ENCODE results near the gene XPC.

XPC gene

GRCh38 chr3:14147617-14148016 lies 30.8 kb downstream of the XPC start:
- no peak for DNase-seq (ENCODE audit: low read depth, low spot score)
- no peak for TF ChIP-seq CTCF (IDR thresholded peaks at IDR 0.05; ENCODE audit: insufficient read depth, low read length, missing control alignments)
- ChIA-PET CTCF (no interaction called here), POLR2A (no interaction called here)
- H3K4me3 ChIP-seq (ENCODE audit: low read depth, low read length), result no peak overlapping the region

- CTCF ChIA-PET, result interaction anchor here (1.3 to 1.8 kb wide), 2 partner anchors 10 to 57 kb away, joined by 3 to 7 read pairs; no protein-coding TSS in a partner anchor
These were observed 31.4 kb downstream of the XPC start for GRCh38 chr3:14147066-14147435.

GRCh38 chr3:14146381-14147065 lies 31.9 kb downstream of the XPC start:
- DNase-seq (ENCODE audit: low read depth, low spot score), result no peak
- ChIA-PET POLR2A (interaction anchor here (0.9 to 1.0 kb wide), 2 partner anchors 21 to 22 kb away, joined by 5 read pairs; partner anchors contain the start of genes CHCHD4 and TMEM43), CTCF (interaction anchor here (1.0 to 1.8 kb wide), 3 partner anchors 10 to 250 kb away, joined by 3 to 7 read pairs (median 4); no protein-coding TSS in a partner anchor)
- no peak for TF ChIP-seq CTCF (IDR thresholded peaks at IDR 0.05; ENCODE audit: insufficient read depth, low read length, missing control alignments)
- no peak overlapping the region for H3K4me3 ChIP-seq (ENCODE audit: low read depth, low read length)

More at GRCh38 chr3:14147066-14147435, 31.4 kb downstream of the XPC start:
- no peak for TF ChIP-seq CTCF (IDR thresholded peaks at IDR 0.05; ENCODE audit: insufficient read depth, low read length, missing control alignments)
- no peak overlapping the region for H3K4me3 ChIP-seq (ENCODE audit: low read depth, low read length)
- POLR2A ChIA-PET, result interaction anchor here (1.0 kb wide), 1 partner anchor 22 kb away, joined by 5 read pairs; the partner anchor contains the start of genes CHCHD4 and TMEM43
- DNase-seq (ENCODE audit: low read depth, low spot score), result no peak

- no peak for DNase-seq (ENCODE audit: low read depth, low spot score)
- CTCF ChIA-PET, result interaction anchor here (1.0 to 1.8 kb wide), 8 partner anchors 11 to 249 kb away, joined by 3 to 8 read pairs (median 4); no protein-coding TSS in a partner anchor
- POLR2A ChIA-PET, result interaction anchor here (0.9 to 3.4 kb wide), 4 partner anchors 20 to 25 kb away, joined by 5 to 33 read pairs (median 7); partner anchors contain the start of genes CHCHD4 and TMEM43
- no peak overlapping the region for H3K4me3 ChIP-seq (ENCODE audit: low read depth, low read length)
- TF ChIP-seq CTCF (IDR thresholded peaks at IDR 0.05; ENCODE audit: insufficient read depth, low read length, missing control alignments), result no peak
These were observed 32.6 kb downstream of the XPC start for GRCh38 chr3:14145670-14146380.

GRCh38 chr3:14145236-14145635 lies 33.2 kb downstream of the XPC start:
- DNase-seq (ENCODE audit: low read depth, low spot score), result no peak
- TF ChIP-seq CTCF (IDR thresholded peaks at IDR 0.05; ENCODE audit: insufficient read depth, low read length, missing control alignments), result no peak
- POLR2A ChIA-PET, result interaction anchor here (1.5 to 3.4 kb wide), 3 partner anchors 20 to 33 kb away, joined by 9 to 33 read pairs (median 11); partner anchors contain the start of genes CHCHD4, LSM3, TMEM43 and XPC
- CTCF ChIA-PET, result interaction anchor here (0.9 to 2.2 kb wide), 8 partner anchors 12 to 404 kb away, joined by 3 to 8 read pairs (median 4); no protein-coding TSS in a partner anchor
- H3K4me3 ChIP-seq (ENCODE audit: low read depth, low read length), result no peak overlapping the region
